ENCODE results near the gene TMUB2. TPM values are rescaled to one million over a fixed set of nuclear protein-coding genes. Genes with fewer than 3 reads are reported as not detected.

The TMUB2 gene
- total and polyA plus RNA-seq, 2 of the 13 experiments (the other 11 are each of a cell fraction or from before 2014, with no cell fraction given), result 26.9 to 50.8 TPM

DNA sequence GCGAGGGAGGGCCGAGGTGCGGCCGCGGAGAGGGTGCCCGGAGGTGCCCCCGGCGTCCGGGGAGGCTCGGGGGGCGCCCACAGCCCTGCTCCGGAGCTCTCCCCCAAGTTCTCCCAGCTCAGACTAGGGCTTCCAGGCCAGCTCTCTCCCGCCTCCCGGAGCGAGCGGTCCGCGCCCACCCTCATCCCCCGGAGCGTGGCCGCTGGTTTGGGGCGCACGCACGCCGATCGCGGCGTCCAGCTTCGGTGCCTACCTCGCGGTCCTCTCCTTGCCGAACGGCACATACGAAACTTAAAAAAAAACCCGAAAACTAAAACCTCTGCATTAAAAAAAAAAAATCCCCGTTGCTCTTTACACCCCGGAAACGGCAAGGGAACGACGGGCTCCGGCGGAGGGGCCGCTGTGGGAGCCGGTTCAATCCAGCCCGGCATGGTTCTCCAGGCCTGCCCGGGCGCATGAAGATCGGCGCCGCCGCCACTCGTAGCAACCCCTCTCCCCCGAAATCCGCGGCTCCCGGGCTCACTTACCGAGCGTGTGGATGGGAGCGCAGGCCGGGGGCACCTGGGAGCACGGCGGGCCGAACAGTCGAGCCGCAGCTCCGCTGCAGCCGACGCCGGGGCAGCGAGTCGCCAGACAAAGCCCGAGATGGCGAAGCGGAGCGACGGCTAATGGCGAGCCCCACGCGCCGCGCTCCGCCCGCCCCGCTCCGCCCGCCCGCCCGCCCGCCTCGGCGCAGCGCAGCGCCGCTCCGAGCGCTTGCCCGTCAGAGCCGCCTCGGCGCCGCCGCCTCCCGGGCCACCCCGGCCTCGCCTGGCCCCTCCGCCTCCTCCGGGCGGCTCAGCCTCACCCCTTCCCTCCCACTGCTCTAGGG is 33.7 kb downstream of the TMUB2 start (continued):
- no peak; the same call in 1 of the 2 replicates for TF ChIP-seq FIP1L1 (IDR thresholded peaks at IDR 0.05; ENCODE audit: borderline replicate concordance, insufficient read depth, low read depth, low read length)
- TF ChIP-seq FLYWCH1 (CRISPR knock-in tag; IDR thresholded peaks at IDR 0.05), result no peak
- TF ChIP-seq BHLHE40 (IDR thresholded peaks at IDR 0.05; ENCODE audit: low read length), result no peak
- TF ChIP-seq ZNF556 (CRISPR knock-in tag; IDR thresholded peaks at IDR 0.05; ENCODE audit: borderline replicate concordance), result no peak
- TF ChIP-seq GABPA (IDR thresholded peaks at IDR 0.05; ENCODE audit: low read depth, low read length), result no peak
- TF ChIP-seq GABPA (CRISPR knock-in tag; IDR thresholded peaks at IDR 0.05; ENCODE audit: low read depth), result no peak
- no peak for TF ChIP-seq ZNF354B (CRISPR knock-in tag; IDR thresholded peaks at IDR 0.05)
- TF ChIP-seq SALL1 (CRISPR knock-in tag; IDR thresholded peaks at IDR 0.05), result no peak
- TF ChIP-seq, protein P1, sequence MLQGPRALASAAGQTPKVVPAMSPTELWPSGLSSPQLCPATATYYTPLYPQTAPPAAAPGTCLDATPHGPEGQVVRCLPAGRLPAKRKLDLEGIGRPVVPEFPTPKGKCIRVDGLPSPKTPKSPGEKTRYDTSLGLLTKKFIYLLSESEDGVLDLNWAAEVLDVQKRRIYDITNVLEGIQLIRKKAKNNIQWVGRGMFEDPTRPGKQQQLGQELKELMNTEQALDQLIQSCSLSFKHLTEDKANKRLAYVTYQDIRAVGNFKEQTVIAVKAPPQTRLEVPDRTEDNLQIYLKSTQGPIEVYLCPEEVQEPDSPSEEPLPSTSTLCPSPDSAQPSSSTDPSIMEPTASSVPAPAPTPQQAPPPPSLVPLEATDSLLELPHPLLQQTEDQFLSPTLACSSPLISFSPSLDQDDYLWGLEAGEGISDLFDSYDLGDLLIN (CRISPR knock-in tag; IDR thresholded peaks at IDR 0.05; ENCODE audit: borderline replicate concordance), result no peak
- peak; percentile 64 for TF ChIP-seq POLR2G (IDR thresholded peaks at IDR 0.05; ENCODE audit: low read depth, low read length)
- TF ChIP-seq, protein P2, sequence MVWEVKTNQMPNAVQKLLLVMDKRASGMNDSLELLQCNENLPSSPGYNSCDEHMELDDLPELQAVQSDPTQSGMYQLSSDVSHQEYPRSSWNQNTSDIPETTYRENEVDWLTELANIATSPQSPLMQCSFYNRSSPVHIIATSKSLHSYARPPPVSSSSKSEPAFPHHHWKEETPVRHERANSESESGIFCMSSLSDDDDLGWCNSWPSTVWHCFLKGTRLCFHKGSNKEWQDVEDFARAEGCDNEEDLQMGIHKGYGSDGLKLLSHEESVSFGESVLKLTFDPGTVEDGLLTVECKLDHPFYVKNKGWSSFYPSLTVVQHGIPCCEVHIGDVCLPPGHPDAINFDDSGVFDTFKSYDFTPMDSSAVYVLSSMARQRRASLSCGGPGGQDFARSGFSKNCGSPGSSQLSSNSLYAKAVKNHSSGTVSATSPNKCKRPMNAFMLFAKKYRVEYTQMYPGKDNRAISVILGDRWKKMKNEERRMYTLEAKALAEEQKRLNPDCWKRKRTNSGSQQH (CRISPR knock-in tag; IDR thresholded peaks at IDR 0.05; ENCODE audit: low read depth), result 0 out of 2 replicates have a peak, but pooled peaks have one; percentile 73
- no peak for TF ChIP-seq ZNF577 (CRISPR knock-in tag; IDR thresholded peaks at IDR 0.05; ENCODE audit: borderline replicate concordance, low read depth)
- TF ChIP-seq, protein P3, sequence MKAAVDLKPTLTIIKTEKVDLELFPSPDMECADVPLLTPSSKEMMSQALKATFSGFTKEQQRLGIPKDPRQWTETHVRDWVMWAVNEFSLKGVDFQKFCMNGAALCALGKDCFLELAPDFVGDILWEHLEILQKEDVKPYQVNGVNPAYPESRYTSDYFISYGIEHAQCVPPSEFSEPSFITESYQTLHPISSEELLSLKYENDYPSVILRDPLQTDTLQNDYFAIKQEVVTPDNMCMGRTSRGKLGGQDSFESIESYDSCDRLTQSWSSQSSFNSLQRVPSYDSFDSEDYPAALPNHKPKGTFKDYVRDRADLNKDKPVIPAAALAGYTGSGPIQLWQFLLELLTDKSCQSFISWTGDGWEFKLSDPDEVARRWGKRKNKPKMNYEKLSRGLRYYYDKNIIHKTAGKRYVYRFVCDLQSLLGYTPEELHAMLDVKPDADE (CRISPR knock-in tag; IDR thresholded peaks at IDR 0.05), result 0 out of 2 replicates have a peak, but pooled peaks have one; percentile 46
- no peak for TF ChIP-seq YEATS2 (CRISPR knock-in tag; IDR thresholded peaks at IDR 0.05; ENCODE audit: borderline replicate concordance)
- TF ChIP-seq, protein P4, sequence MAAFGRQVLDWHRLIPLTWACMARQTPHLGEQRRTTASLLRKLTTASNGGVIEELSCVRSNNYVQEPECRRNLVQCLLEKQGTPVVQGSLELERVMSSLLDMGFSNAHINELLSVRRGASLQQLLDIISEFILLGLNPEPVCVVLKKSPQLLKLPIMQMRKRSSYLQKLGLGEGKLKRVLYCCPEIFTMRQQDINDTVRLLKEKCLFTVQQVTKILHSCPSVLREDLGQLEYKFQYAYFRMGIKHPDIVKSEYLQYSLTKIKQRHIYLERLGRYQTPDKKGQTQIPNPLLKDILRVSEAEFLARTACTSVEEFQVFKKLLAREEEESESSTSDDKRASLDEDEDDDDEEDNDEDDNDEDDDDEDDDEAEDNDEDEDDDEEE (CRISPR knock-in tag; IDR thresholded peaks at IDR 0.05), result no peak
- peak; percentile 62; the same call in 1 of the 2 replicates for TF ChIP-seq ZNF326 (CRISPR knock-in tag; IDR thresholded peaks at IDR 0.05; ENCODE audit: borderline replicate concordance)
- TF ChIP-seq, protein P5, sequence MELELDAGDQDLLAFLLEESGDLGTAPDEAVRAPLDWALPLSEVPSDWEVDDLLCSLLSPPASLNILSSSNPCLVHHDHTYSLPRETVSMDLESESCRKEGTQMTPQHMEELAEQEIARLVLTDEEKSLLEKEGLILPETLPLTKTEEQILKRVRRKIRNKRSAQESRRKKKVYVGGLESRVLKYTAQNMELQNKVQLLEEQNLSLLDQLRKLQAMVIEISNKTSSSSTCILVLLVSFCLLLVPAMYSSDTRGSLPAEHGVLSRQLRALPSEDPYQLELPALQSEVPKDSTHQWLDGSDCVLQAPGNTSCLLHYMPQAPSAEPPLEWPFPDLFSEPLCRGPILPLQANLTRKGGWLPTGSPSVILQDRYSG (CRISPR knock-in tag; IDR thresholded peaks at IDR 0.05), result peak; percentile 89
- TF ChIP-seq, protein P6, sequence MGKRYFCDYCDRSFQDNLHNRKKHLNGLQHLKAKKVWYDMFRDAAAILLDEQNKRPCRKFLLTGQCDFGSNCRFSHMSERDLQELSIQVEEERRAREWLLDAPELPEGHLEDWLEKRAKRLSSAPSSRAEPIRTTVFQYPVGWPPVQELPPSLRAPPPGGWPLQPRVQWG (CRISPR knock-in tag; IDR thresholded peaks at IDR 0.05; ENCODE audit: borderline replicate concordance, low read depth), result no peak
- peak; percentile 54; the same call in 1 of the 2 replicates for TF ChIP-seq ZNF205 (CRISPR knock-in tag; IDR thresholded peaks at IDR 0.05)
- TF ChIP-seq, protein P7, sequence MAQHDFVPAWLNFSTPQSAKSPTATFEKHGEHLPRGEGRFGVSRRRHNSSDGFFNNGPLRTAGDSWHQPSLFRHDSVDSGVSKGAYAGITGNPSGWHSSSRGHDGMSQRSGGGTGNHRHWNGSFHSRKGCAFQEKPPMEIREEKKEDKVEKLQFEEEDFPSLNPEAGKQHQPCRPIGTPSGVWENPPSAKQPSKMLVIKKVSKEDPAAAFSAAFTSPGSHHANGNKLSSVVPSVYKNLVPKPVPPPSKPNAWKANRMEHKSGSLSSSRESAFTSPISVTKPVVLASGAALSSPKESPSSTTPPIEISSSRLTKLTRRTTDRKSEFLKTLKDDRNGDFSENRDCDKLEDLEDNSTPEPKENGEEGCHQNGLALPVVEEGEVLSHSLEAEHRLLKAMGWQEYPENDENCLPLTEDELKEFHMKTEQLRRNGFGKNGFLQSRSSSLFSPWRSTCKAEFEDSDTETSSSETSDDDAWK (CRISPR knock-in tag; IDR thresholded peaks at IDR 0.05), result no peak
- peak; percentile 70; the same call in 1 of the 2 replicates for TF ChIP-seq ZNF616 (CRISPR knock-in tag; IDR thresholded peaks at IDR 0.05; ENCODE audit: low read depth)

Measured in HepG2 (cell line).